Measurements from ENCODE around the gene MYO15A.

DNA sequence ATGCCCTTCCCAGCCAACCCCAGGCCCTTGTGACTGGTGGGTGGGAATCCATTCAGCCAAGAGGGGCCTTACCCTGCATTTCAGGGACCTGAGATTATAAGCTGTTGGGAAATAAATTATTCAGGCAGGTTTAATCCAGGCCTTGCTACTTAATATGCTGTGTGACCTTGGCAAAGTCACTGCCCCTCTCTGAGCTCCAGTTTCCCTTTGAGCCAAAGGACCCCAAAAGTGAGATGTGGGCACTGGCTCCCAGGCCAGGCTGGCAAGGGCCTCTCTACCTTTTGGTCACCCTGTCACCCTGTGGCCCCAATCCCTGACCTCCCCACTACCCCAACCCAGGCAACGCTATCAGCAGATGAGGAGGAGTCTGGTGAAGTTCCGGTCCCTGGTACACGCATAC lies 33.9 kb downstream of the MYO15A start:
- TF ChIP-seq, protein P1, sequence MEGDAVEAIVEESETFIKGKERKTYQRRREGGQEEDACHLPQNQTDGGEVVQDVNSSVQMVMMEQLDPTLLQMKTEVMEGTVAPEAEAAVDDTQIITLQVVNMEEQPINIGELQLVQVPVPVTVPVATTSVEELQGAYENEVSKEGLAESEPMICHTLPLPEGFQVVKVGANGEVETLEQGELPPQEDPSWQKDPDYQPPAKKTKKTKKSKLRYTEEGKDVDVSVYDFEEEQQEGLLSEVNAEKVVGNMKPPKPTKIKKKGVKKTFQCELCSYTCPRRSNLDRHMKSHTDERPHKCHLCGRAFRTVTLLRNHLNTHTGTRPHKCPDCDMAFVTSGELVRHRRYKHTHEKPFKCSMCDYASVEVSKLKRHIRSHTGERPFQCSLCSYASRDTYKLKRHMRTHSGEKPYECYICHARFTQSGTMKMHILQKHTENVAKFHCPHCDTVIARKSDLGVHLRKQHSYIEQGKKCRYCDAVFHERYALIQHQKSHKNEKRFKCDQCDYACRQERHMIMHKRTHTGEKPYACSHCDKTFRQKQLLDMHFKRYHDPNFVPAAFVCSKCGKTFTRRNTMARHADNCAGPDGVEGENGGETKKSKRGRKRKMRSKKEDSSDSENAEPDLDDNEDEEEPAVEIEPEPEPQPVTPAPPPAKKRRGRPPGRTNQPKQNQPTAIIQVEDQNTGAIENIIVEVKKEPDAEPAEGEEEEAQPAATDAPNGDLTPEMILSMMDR (conservative IDR thresholded peaks at IDR 0.05; ENCODE audit: low read depth, low read length), result no peak
- TF ChIP-seq EZH2 (IDR thresholded peaks at IDR 0.05; ENCODE audit: borderline replicate concordance, low read depth, low read length, poor library complexity, severe bottlenecking), result no peak
